ENCODE results near the gene TRPM6.
"Not testable (repeated sequence)": the region's sequence is repeated elsewhere in the genome, so short reads cannot be mapped to it uniquely, and the experiment has no call there.

TRPM6 gene

GRCh38 chr9:74861773-74862474, 25.8 kb downstream of the TRPM6 start:
- no peak for DNase-seq
- in situ Hi-C loops (cut with HindIII; ENCODE audit: low pct_ligation_motif_present, low pct_unique_long_range_greater_than_20kb, low sequenced_read_pairs), result no loop called here

- no peak for DNase-seq
- in situ Hi-C loops (cut with HindIII; ENCODE audit: low pct_ligation_motif_present, low pct_unique_long_range_greater_than_20kb, low sequenced_read_pairs), result no loop called here
Measured at GRCh38 chr9:74861071-74861470, 26.6 kb downstream of the TRPM6 start.

- DNase-seq; in situ Hi-C loops (cut with HindIII; ENCODE audit: low pct_ligation_motif_present, low pct_unique_long_range_greater_than_20kb, low sequenced_read_pairs): not testable (repeated sequence)
Measured at GRCh38 chr9:74860247-74860646, 27.5 kb downstream of the TRPM6 start.

- in situ Hi-C loops (cut with HindIII; ENCODE audit: low pct_ligation_motif_present, low pct_unique_long_range_greater_than_20kb, low sequenced_read_pairs), result no loop called here
- no peak for DNase-seq
Measured at GRCh38 chr9:74859786-74860185, 27.9 kb downstream of the TRPM6 start.

GRCh38 chr9:74858751-74859414, 28.8 kb downstream of the TRPM6 start:
- no peak for DNase-seq

GRCh38 chr9:74856989-74857388, 30.7 kb downstream of the TRPM6 start:
- in situ Hi-C loops (cut with HindIII; ENCODE audit: low pct_ligation_motif_present, low pct_unique_long_range_greater_than_20kb, low sequenced_read_pairs), result no loop called here
- DNase-seq, result no peak

More at GRCh38 chr9:74858751-74859414, 28.8 kb downstream of the TRPM6 start:
- in situ Hi-C loops (cut with HindIII; ENCODE audit: low pct_ligation_motif_present, low pct_unique_long_range_greater_than_20kb, low sequenced_read_pairs), result no loop called here

GRCh38 chr9:74855072-74855471, 32.6 kb downstream of the TRPM6 start:
- in situ Hi-C loops (cut with HindIII; ENCODE audit: low pct_ligation_motif_present, low pct_unique_long_range_greater_than_20kb, low sequenced_read_pairs), result no loop called here
- no peak for DNase-seq

GRCh38 chr9:74853024-74853423, 34.7 kb downstream of the TRPM6 start:
- in situ Hi-C loops (cut with HindIII; ENCODE audit: low pct_ligation_motif_present, low pct_unique_long_range_greater_than_20kb, low sequenced_read_pairs); DNase-seq: not testable (repeated sequence)

- no peak for DNase-seq
- in situ Hi-C loops (cut with HindIII; ENCODE audit: low pct_ligation_motif_present, low pct_unique_long_range_greater_than_20kb, low sequenced_read_pairs), result no loop called here
Measured at GRCh38 chr9:74848153-74848525, 39.6 kb downstream of the TRPM6 start.

- in situ Hi-C loops (cut with HindIII; ENCODE audit: low pct_ligation_motif_present, low pct_unique_long_range_greater_than_20kb, low sequenced_read_pairs), result no loop called here
- DNase-seq, result no peak
Measured at GRCh38 chr9:74847478-74848152, 40.1 kb downstream of the TRPM6 start.

- DNase-seq, result no peak
- in situ Hi-C loops (cut with HindIII; ENCODE audit: low pct_ligation_motif_present, low pct_unique_long_range_greater_than_20kb, low sequenced_read_pairs), result no loop called here
Measured at GRCh38 chr9:74846766-74847165, 41.0 kb downstream of the TRPM6 start.

GRCh38 chr9:74838351-74838750, 49.4 kb downstream of the TRPM6 start:
- in situ Hi-C loops (cut with HindIII; ENCODE audit: low pct_ligation_motif_present, low pct_unique_long_range_greater_than_20kb, low sequenced_read_pairs), result no loop called here
- DNase-seq, result no peak

- DNase-seq, result no peak
- in situ Hi-C loops (cut with HindIII; ENCODE audit: low pct_ligation_motif_present, low pct_unique_long_range_greater_than_20kb, low sequenced_read_pairs), result no loop called here
Measured at GRCh38 chr9:74824654-74825053, 63.1 kb downstream of the TRPM6 start.

- no peak for DNase-seq
- in situ Hi-C loops (cut with HindIII; ENCODE audit: low pct_ligation_motif_present, low pct_unique_long_range_greater_than_20kb, low sequenced_read_pairs), result no loop called here
Measured at GRCh38 chr9:74821636-74822035, 66.1 kb downstream of the TRPM6 start.

- in situ Hi-C loops (cut with HindIII; ENCODE audit: low pct_ligation_motif_present, low pct_unique_long_range_greater_than_20kb, low sequenced_read_pairs), result no loop called here
- no peak for DNase-seq
Measured at GRCh38 chr9:74817816-74818215, 69.9 kb downstream of the TRPM6 start.

GRCh38 chr9:74817281-74817810, 70.4 kb downstream of the TRPM6 start:
- in situ Hi-C loops (cut with HindIII; ENCODE audit: low pct_ligation_motif_present, low pct_unique_long_range_greater_than_20kb, low sequenced_read_pairs), result no loop called here
- DNase-seq, result no peak

GRCh38 chr9:74810200-74810599, 77.5 kb downstream of the TRPM6 start:
- DNase-seq, result no peak
- in situ Hi-C loops (cut with HindIII; ENCODE audit: low pct_ligation_motif_present, low pct_unique_long_range_greater_than_20kb, low sequenced_read_pairs), result no loop called here

GRCh38 chr9:74804018-74804385, 83.7 kb downstream of the TRPM6 start:
- DNase-seq, result peak; percentile 1
- in situ Hi-C loops (cut with HindIII; ENCODE audit: low pct_ligation_motif_present, low pct_unique_long_range_greater_than_20kb, low sequenced_read_pairs), result no loop called here

GRCh38 chr9:74803376-74804017, 84.2 kb downstream of the TRPM6 start:
- in situ Hi-C loops (cut with HindIII; ENCODE audit: low pct_ligation_motif_present, low pct_unique_long_range_greater_than_20kb, low sequenced_read_pairs), result no loop called here
- DNase-seq, result peak; percentile 8
